ENCODE measurements around the gene ULBP3.

The ULBP3 gene

DNA sequence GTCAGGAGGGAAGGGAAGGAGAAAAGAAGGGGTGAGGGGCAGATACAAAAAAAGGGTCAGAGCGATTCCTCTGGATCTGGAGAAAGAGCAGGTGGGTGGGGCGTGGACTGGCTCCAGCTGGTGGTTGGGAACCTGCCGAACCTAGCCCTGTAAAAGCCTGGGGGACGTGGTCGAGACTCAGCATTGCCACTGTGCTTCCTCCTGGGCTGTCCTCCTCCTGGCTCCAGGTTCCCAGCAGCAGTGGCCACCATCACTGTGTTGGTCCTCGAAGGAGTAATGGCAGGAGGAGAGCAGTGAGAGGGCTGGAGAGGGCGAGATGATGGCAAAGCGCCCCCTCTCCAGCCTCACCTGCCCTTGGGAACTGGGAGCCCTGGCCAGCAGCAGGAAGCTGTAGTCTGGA lies 40.1 kb downstream of the ULBP3 start:
- H3K9ac ChIP-seq (ENCODE audit: low read length) = no peak overlapping the region
- no peak overlapping the region for H2AFZ ChIP-seq (ENCODE audit: low read depth, low read length)
- peaks cover 13% of the 10 kb centered on the region for H3K27me3 ChIP-seq (ENCODE audit: low read depth, low read length)
- no peak overlapping the region for H3K4me3 ChIP-seq (ENCODE audit: low read length)
- peaks cover 26% of the 10 kb centered on the region for H3K4me1 ChIP-seq (ENCODE audit: low read length)
- no peaks in the 10 kb centered on the region for H3K79me2 ChIP-seq (ENCODE audit: low read length)
- H3K4me2 ChIP-seq (ENCODE audit: low read length) = no peak overlapping the region
- H4K20me1 ChIP-seq (ENCODE audit: insufficient read depth, low read length) = no peaks in the 10 kb centered on the region
- H3K27ac ChIP-seq (ENCODE audit: low read length) = no peak overlapping the region
- no peaks in the 10 kb centered on the region for H3K36me3 ChIP-seq (replicated peaks; ENCODE audit: low read depth, low read length)
- no peak for TF ChIP-seq EZH2phosphoT487 (IDR thresholded peaks at IDR 0.05; ENCODE audit: low read depth)
- H3K9me3 ChIP-seq (ENCODE audit: insufficient read depth, low read length) = no peaks in the 10 kb centered on the region

DNA sequence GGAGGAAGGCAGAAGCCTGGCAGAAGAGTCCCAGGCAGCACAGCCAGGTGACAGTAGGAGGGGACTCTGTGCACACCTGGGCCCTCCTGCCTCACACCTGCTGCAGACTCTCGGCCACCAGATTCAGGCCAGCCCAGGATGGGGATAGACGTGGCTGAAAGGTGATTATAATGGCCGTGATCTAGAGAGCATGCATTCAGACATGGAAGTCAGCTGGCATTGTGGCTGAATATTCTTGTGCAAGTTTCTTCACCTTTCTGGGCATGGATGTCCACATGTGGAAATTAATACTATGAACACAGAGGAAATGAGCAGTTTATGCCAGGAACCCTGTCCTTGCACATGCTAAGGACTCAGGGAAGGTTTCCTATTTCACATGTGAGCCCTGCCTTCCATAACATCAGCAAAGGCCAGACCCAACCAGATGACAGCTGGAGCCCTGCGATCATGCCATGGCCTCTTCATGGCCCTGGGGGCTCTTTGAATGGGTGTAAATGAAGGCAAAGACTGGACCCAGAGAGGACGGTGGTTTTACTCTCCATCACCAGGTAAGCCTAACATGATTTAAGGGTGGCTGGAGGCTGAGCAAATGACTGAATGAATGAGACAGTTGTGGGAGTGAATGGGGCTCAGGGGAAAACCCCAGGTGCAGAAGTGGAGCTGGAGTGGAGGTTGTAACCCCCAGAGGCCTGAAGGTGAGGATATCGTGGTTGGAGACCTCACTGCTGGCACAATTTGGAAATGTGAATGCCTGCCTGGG lies 40.9 kb downstream of the ULBP3 start:
- Histone ChIP-seq H3K4me3 (ENCODE audit: low read length) (no peak overlapping the region), H3K9ac (ENCODE audit: low read length) (no peak overlapping the region), H3K4me2 (ENCODE audit: low read length) (no peak overlapping the region; the same call in 1 of the 2 replicates), H3K9me3 (ENCODE audit: insufficient read depth, low read length) (no peaks in the 10 kb centered on the region), H4K20me1 (ENCODE audit: insufficient read depth, low read length) (no peaks in the 10 kb centered on the region), H3K4me1 (ENCODE audit: low read length) (peaks cover 26% of the 10 kb centered on the region), H3K27ac (ENCODE audit: low read length) (no peak overlapping the region), H2AFZ (ENCODE audit: low read depth, low read length) (no peak overlapping the region), H3K36me3 (replicated peaks; ENCODE audit: low read depth, low read length) (no peaks in the 10 kb centered on the region), H3K79me2 (ENCODE audit: low read length) (no peaks in the 10 kb centered on the region), H3K27me3 (ENCODE audit: low read depth, low read length) (peaks cover 13% of the 10 kb centered on the region)
- TF ChIP-seq, protein P1, sequence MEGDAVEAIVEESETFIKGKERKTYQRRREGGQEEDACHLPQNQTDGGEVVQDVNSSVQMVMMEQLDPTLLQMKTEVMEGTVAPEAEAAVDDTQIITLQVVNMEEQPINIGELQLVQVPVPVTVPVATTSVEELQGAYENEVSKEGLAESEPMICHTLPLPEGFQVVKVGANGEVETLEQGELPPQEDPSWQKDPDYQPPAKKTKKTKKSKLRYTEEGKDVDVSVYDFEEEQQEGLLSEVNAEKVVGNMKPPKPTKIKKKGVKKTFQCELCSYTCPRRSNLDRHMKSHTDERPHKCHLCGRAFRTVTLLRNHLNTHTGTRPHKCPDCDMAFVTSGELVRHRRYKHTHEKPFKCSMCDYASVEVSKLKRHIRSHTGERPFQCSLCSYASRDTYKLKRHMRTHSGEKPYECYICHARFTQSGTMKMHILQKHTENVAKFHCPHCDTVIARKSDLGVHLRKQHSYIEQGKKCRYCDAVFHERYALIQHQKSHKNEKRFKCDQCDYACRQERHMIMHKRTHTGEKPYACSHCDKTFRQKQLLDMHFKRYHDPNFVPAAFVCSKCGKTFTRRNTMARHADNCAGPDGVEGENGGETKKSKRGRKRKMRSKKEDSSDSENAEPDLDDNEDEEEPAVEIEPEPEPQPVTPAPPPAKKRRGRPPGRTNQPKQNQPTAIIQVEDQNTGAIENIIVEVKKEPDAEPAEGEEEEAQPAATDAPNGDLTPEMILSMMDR (IDR thresholded peaks at IDR 0.05; ENCODE audit: low read depth, low read length) = no peak
- TF ChIP-seq EZH2phosphoT487 (IDR thresholded peaks at IDR 0.05; ENCODE audit: low read depth) = no peak

- Histone ChIP-seq H3K9me3 (ENCODE audit: insufficient read depth, low read length) (no peaks in the 10 kb centered on the region), H3K36me3 (replicated peaks; ENCODE audit: low read depth, low read length) (no peaks in the 10 kb centered on the region), H3K79me2 (ENCODE audit: low read length) (no peaks in the 10 kb centered on the region), H3K27ac (ENCODE audit: low read length) (no peak overlapping the region), H2AFZ (ENCODE audit: low read depth, low read length) (no peak overlapping the region), H3K4me2 (ENCODE audit: low read length) (no peak overlapping the region), H3K9ac (ENCODE audit: low read length) (no peak overlapping the region), H3K27me3 (ENCODE audit: low read depth, low read length) (peaks cover 13% of the 10 kb centered on the region), H3K4me1 (ENCODE audit: low read length) (peaks cover 26% of the 10 kb centered on the region), H3K4me3 (ENCODE audit: low read length) (no peak overlapping the region), H4K20me1 (ENCODE audit: insufficient read depth, low read length) (no peaks in the 10 kb centered on the region)
- TF ChIP-seq, protein P1 (IDR thresholded peaks at IDR 0.05; ENCODE audit: low read depth, low read length) = no peak
- TF ChIP-seq EZH2phosphoT487 (IDR thresholded peaks at IDR 0.05; ENCODE audit: low read depth) = no peak
Observed at GRCh38 chr6:150026976-150027805, 41.7 kb downstream of the ULBP3 start.

- Histone ChIP-seq H3K9me3 (ENCODE audit: insufficient read depth, low read length) (no peaks in the 10 kb centered on the region), H3K4me3 (ENCODE audit: low read length) (no peak within 1 kb of the TSS), H4K20me1 (ENCODE audit: insufficient read depth, low read length) (no peaks in the 10 kb centered on the region), H2AFZ (ENCODE audit: low read depth, low read length) (no peak within 1 kb of the TSS), H3K27ac (ENCODE audit: low read length) (no peak within 1 kb of the TSS), H3K36me3 (replicated peaks; ENCODE audit: low read depth, low read length) (no peaks in the 10 kb centered on the region), H3K79me2 (ENCODE audit: low read length) (no peaks in the 10 kb centered on the region), H3K4me2 (ENCODE audit: low read length) (no peak within 1 kb of the TSS), H3K4me1 (ENCODE audit: low read length) (peaks cover 25% of the 10 kb centered on the region), H3K27me3 (ENCODE audit: low read depth, low read length) (peaks cover 13% of the 10 kb centered on the region), H3K9ac (ENCODE audit: low read length) (no peak within 1 kb of the TSS)
- TF ChIP-seq, protein P1 (IDR thresholded peaks at IDR 0.05; ENCODE audit: low read depth, low read length) = no peak
- no peak for TF ChIP-seq EZH2phosphoT487 (IDR thresholded peaks at IDR 0.05; ENCODE audit: low read depth)
Observed at GRCh38 chr6:150025201-150025917, 43.6 kb downstream of the ULBP3 start, which contains the start of gene RAET1L. TSS of gene RAET1L (minus strand) at chr6:150025532. CDS start at chr6:150025471, 61 bp downstream.
